GM19025 (cell line): ENCODE data around the gene ADCK1.

Experiments used
- ATAC-seq: cut with Tn5 transposase; IDR thresholded peaks from one replicate; pipeline ENCODE4 v1.9.1; 2021; ENCODE audit warnings: mild to moderate bottlenecking, low read depth, moderate library complexity; ENCODE audit not compliant: unreplicated experiment

Gene ADCK1

DNA sequence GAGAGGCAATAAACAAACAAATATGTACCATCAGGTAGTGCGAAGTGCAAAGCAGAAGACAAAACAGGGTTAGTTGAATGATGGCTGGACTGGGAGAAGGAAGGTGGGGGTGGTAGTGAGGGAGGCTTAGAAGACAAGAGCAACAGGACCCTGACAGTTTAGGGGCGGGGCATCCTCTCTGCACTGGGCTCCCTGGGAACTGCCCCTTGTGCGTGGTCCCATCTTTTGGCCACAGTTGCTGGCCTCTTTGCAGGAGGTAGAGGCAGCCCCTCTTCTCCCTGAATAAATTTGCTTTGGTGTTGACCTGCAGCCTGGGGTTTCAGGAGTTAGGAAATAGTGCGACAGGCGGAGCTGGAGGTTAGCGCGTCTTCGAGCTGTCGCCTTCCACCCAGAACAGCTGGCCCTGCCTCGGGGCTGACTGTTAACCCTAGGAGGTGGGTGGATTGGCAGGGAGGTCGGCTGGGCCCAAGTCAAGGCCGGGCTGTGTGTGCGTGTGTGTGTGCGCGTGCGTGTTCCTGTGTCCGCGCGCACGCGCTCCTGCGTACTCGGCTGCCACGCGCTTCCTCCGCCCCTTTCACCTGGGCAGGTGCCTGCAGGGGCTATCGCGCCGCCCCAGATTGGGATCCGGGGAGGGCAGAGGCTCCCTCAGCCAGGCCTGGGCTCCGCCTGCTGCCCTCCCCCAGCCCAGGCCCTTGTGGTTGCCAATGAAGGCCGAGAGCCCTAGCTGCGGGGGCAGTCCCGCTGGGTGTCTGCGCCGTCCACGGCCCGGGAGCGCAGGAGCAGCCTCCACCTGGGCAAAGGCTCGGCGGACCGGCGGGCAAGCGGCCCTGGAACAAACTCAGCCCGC, 180.8 kb downstream of the ADCK1 start:
- no peak for ATAC-seq
